NCI-H1105 (cell line): Measurements from ENCODE around the gene ABR.
A peak's percentile ranks its signal among the peaks of the same experiment; 100 is the strongest.
"Not testable (repeated sequence)": the region's sequence is repeated elsewhere in the genome, so short reads cannot be mapped to it uniquely, and the experiment has no call there.

ENCODE experiments used
- DNase-seq: peaks from one replicate; lab custom pipeline; 2025; lab: John Stamatoyannopoulos, UW

ABR gene

GRCh38 chr17:1071103-1071825 is 108.5 kb downstream of the ABR start:
- DNase-seq, result no peak

- no peak for DNase-seq
Observed at GRCh38 chr17:1070411-1070810, 109.4 kb downstream of the ABR start.

- no peak for DNase-seq
Observed at GRCh38 chr17:1069847-1070246, 109.9 kb downstream of the ABR start.

GRCh38 chr17:1068356-1068755 is 111.4 kb downstream of the ABR start:
- DNase-seq, result no peak

GRCh38 chr17:1067282-1067956 is 112.4 kb downstream of the ABR start:
- no peak for DNase-seq

- not testable (repeated sequence) for DNase-seq
Observed at GRCh38 chr17:1065416-1065815, 114.4 kb downstream of the ABR start.

- no peak for DNase-seq
Observed at GRCh38 chr17:1060991-1061390, 118.8 kb downstream of the ABR start.

GRCh38 chr17:1059131-1059795 is 120.5 kb downstream of the ABR start:
- peak; percentile 43 for DNase-seq

- no peak for DNase-seq
Observed at GRCh38 chr17:1058423-1059130, 121.2 kb downstream of the ABR start.

- no peak for DNase-seq
Observed at GRCh38 chr17:1056761-1057160, 123.0 kb downstream of the ABR start.

GRCh38 chr17:1055751-1056645 is 123.8 kb downstream of the ABR start:
- DNase-seq, result peak; percentile 24

- DNase-seq, result no peak
Observed at GRCh38 chr17:1055231-1055630, 124.5 kb downstream of the ABR start.

GRCh38 chr17:1054656-1055055 is 125.1 kb downstream of the ABR start:
- DNase-seq, result no peak

- no peak for DNase-seq
Observed at GRCh38 chr17:1053661-1054360, 126.0 kb downstream of the ABR start.

- no peak for DNase-seq
Observed at GRCh38 chr17:1050996-1051925, 128.5 kb downstream of the ABR start.

- DNase-seq, result no peak
Observed at GRCh38 chr17:1050246-1050995, 129.4 kb downstream of the ABR start.

GRCh38 chr17:1049446-1050225 is 130.1 kb downstream of the ABR start:
- no peak for DNase-seq

GRCh38 chr17:1048516-1049115 is 131.2 kb downstream of the ABR start:
- DNase-seq, result not testable (repeated sequence)
